ENCODE data around the gene PRPF40A. TPM values are rescaled to one million over a fixed set of nuclear protein-coding genes. Genes with fewer than 3 reads are reported as not detected.

Gene PRPF40A
- total RNA-seq, 4 donors from 2014 or later = 69.0 to 125 (median 81.7) TPM

DNA sequence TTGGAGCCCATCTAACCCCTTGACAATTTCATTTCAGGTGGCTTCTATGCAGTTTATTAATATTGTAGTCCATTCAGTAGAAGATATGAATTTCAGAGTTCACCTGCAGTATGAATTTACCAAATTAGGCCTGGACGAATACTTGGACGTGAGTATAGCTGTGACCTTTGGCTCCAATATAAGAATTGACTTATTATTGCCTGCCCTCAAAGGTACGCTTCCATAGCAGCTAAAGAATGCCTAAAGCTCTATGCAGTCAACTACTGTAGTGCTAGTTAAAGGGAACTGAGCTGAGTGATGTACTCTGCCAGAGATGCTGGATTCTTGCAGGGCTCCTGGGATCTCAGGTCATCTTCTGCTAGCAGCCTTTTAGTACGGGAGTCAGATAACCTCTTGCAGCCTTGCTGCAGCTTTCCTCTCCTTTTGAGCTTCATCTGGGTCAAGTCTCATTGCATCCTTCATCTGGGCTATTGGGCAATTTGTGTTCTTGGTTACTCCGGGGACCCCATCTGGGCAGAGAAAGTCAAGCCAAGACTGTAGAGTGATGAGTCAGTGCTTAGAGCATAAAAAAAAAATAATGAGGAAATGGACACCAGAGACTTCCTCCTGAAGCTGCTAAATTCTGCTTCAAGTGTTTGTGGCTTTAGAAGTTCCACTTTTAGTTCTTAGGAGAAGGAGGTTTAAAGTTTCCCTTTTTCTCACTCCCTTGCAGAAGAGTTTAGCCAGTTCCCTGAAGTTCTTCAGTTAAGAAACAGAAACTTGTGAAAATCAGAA, 105.6 kb downstream of the PRPF40A start:
- ATAC-seq (ENCODE audit: low FRiP score) = peak; percentile 74
- TF ChIP-seq, protein P1, sequence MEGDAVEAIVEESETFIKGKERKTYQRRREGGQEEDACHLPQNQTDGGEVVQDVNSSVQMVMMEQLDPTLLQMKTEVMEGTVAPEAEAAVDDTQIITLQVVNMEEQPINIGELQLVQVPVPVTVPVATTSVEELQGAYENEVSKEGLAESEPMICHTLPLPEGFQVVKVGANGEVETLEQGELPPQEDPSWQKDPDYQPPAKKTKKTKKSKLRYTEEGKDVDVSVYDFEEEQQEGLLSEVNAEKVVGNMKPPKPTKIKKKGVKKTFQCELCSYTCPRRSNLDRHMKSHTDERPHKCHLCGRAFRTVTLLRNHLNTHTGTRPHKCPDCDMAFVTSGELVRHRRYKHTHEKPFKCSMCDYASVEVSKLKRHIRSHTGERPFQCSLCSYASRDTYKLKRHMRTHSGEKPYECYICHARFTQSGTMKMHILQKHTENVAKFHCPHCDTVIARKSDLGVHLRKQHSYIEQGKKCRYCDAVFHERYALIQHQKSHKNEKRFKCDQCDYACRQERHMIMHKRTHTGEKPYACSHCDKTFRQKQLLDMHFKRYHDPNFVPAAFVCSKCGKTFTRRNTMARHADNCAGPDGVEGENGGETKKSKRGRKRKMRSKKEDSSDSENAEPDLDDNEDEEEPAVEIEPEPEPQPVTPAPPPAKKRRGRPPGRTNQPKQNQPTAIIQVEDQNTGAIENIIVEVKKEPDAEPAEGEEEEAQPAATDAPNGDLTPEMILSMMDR (IDR thresholded peaks at IDR 0.05) = no peak
- no peak for DNase-seq (ENCODE audit: low spot score)

DNA sequence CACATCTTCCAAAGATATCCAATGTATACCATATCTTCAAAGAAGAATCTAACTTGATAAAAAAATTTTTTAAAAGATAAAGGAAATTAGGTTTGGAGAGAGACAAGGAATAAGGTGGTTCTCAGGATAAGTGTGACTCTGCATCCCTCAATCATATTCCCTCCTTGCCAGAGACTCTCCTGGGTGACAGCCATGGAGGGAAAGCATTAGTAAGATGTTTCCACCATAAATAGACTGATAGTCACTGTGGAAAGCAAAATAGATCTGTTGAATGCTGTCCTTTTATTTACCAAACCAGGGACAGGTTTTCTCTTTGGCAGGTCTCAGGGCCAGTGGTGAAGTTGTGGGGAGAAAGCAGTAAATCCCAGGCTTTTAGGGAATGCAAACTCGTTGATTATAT, 107.6 kb downstream of the PRPF40A start:
- no peak for DNase-seq (ENCODE audit: low spot score)
- TF ChIP-seq, protein P1 (IDR thresholded peaks at IDR 0.05) = no peak
- ATAC-seq (ENCODE audit: low FRiP score) = no peak

DNA sequence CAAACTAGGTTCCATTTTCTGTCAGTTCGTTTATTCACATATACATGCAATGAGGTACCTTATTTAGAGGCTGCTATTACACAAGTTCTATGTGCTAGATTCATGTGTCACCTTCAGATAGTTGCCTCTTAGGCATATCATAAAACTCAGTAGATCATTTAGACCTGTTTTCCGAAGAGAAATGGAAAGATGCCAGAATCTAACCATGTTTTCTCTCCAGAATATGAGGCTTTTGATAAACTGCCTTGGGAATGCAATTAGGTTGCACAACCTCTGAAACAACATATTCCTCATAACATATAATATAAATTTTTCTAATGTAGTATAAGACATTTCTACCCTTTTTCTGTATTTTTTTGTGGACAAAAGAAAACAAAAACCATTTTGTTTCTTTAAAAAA, 108.1 kb downstream of the PRPF40A start:
- no peak for DNase-seq (ENCODE audit: low spot score)
- no peak for ATAC-seq (ENCODE audit: low FRiP score)
- TF ChIP-seq, protein P1 (IDR thresholded peaks at IDR 0.05) = no peak

DNA sequence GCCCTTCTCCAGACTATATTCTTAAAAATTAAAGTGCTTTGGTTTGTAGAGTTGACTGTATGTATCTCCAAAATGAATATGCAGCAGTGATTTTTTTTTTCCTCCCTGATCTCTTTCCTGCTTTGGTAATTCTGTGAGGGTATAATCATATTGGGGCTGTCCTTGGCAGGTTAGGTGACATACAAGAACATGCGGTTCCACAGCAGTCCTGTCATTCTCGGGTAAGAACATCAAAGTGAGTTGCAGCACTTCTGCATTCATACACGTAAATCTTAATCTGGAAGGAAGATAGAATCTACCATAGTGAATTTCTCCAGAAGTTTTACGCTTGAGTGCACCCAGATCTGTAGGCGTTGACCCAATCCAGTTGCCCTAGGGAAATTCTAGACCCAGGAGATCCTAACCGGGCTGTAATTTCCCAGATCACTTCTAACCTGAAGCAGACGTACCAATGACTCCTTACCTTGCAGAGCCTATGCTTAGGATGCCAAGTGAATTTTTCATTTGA, 109.4 kb downstream of the PRPF40A start:
- TF ChIP-seq, protein P1 (IDR thresholded peaks at IDR 0.05) = no peak
- DNase-seq (ENCODE audit: low spot score) = no peak
- ATAC-seq (ENCODE audit: low FRiP score) = no peak

DNA sequence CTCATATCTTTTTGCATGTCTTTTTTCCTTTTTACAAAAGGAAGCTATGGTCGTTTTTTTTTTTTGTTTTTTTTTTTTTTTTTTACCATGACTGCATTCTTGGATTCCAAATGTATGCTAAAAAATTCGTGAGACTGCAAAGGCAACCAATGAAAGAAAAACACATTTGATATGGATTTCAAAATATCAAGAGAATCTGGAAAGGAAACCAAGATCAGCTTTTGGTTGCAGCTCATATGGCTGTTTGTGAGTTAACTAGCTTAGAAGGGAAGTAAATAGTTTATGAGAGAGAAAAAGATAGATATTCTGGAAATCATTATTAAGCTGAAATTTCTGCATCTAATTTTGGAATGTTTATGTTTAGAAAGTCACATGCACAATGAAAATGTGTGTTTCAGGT, 110.3 kb downstream of the PRPF40A start:
- TF ChIP-seq, protein P1 (IDR thresholded peaks at IDR 0.05) = no peak
- ATAC-seq (ENCODE audit: low FRiP score) (no peak), DNase-seq (ENCODE audit: low spot score) (no peak)

DNA sequence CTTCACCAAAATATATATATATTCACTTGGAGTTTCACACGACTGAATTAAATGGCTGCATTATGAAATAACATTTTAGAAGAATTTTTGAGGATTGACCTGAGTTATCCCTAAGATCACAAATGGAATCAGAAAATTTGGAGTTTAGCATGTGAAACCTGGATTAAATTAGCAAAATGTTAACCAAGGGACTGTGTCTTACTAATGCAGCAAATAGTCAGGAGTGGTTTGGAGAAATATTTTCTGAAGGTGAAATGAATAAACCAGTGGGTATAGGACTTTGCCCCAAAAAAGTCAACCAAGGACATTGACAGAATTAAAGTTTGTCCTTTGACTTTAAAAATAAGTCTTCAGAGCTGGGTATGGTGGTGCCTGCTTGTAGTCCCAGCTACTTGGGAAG, 111.2 kb downstream of the PRPF40A start:
- TF ChIP-seq, protein P1 (IDR thresholded peaks at IDR 0.05) = no peak
- no peak for DNase-seq (ENCODE audit: low spot score)
- no peak for ATAC-seq (ENCODE audit: low FRiP score)

DNA sequence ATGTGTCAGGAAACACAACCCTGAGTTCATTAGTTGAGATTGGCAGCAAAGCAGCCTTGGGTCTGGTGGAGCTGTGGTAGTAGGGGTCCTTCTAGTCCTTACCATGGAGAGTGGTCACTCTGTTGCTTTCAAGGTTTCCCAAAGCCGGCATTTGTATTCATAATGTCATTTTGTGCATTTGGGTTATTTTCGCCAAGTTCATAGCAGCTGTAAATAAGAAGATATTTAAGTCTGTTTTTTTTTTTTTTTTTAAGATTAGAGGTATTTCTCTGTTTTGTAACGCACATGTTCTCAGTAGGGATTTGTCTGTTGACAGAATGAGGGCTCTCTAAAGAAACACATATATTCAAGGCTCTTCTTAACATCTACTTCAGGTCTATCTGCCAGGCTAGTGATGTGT, 114.1 kb downstream of the PRPF40A start:
- ATAC-seq (ENCODE audit: low FRiP score) = no peak
- DNase-seq (ENCODE audit: low spot score) = no peak
- TF ChIP-seq, protein P1 (IDR thresholded peaks at IDR 0.05) = no peak

Data from omental fat pad (tissue), 4 donors.